ENCODE results near the gene YIF1B.

DNA sequence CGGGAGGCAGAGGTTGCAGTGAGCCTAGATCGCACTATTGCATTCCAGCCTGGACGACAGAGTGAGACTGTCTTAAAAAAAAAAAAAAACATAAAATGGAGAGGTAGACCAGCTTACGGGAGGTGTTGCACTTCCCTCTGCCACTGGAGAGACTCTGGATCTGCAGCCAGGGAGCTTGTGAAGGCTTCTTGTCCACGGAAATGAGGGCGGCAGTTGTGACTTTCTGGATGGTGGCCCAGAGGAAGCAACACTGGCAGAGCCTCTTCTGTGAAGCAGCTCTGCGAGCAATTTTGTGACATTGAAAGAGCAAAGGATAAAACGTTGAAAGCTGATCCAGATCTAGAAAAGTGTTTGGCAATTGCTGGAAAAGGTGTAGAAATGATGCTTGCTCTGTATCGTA lies 41.0 kb downstream of the YIF1B start:
- TF ChIP-seq, protein P1, sequence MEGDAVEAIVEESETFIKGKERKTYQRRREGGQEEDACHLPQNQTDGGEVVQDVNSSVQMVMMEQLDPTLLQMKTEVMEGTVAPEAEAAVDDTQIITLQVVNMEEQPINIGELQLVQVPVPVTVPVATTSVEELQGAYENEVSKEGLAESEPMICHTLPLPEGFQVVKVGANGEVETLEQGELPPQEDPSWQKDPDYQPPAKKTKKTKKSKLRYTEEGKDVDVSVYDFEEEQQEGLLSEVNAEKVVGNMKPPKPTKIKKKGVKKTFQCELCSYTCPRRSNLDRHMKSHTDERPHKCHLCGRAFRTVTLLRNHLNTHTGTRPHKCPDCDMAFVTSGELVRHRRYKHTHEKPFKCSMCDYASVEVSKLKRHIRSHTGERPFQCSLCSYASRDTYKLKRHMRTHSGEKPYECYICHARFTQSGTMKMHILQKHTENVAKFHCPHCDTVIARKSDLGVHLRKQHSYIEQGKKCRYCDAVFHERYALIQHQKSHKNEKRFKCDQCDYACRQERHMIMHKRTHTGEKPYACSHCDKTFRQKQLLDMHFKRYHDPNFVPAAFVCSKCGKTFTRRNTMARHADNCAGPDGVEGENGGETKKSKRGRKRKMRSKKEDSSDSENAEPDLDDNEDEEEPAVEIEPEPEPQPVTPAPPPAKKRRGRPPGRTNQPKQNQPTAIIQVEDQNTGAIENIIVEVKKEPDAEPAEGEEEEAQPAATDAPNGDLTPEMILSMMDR (IDR thresholded peaks at IDR 0.05; ENCODE audit: low read depth, low read length, missing input control), result no peak
- TF ChIP-seq RAD21 (IDR thresholded peaks at IDR 0.05) (peak in 1 of 2 donors; percentile 21), GABPA (IDR thresholded peaks at IDR 0.05 in 1 of 2, conservative IDR thresholded peaks at IDR 0.05 in 1 of 2) (no peak)
